HUDEP-2 (cell line): ENCODE measurements around the gene ZNF444.
"Not testable (repeated sequence)": the region's sequence is repeated elsewhere in the genome, so short reads cannot be mapped to it uniquely, and the experiment has no call there.

Experiments used
- DNase-seq, 76 experiments: peaks; one replicate each; lab custom pipeline; 2025; ENCODE audit not compliant: unreplicated experiment in 76 of 76; lab: John Stamatoyannopoulos, UW

ZNF444 gene

DNA sequence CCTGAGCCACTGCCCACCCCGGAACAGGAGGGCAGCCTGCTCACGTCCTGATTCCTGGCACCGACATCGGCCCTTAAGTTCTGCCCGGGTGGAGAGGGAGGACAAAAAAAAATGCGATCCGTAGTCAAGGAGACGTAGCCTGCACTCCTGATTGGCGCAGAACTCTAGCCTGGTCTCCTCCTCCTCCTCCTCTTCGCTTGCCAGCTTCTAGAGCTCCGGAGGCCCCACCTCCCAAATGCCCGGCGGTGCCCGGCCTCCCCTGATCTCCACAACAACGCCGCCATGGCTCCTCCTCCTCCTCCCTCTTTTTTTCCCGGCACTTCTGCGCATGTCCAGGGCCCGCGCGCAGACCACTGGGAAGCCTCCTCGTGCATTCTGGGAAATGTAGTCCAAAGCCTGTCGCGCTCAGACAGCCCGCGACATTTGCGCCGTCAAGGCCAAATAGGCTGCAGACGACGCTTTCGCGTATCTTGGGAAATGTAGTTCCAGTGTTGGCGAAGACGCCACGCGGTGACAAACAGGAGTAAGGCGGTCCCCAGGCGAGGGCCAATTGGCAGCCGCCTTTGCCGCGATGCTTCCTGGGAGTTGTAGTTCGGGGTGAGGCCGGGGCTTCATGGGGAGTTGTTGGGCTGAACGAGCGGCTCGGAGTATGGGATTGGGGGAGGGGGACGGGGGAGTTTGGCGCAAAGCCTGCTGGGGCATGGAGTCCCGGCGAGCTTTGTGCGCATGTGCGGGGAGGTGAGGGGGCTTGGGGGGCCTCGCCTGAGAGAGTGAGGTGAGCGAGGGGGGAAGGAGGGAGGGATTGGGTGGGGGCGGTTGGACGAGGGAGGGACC is at the start of gene ZNF444:
ZNF444 (plus strand) TSS at position 705 of the 834 bp plus-strand sequence. CDS start 5,625 bp downstream, outside the sequence.
- DNase-seq = peak; percentile 79 to 100 (median 99)

DNA sequence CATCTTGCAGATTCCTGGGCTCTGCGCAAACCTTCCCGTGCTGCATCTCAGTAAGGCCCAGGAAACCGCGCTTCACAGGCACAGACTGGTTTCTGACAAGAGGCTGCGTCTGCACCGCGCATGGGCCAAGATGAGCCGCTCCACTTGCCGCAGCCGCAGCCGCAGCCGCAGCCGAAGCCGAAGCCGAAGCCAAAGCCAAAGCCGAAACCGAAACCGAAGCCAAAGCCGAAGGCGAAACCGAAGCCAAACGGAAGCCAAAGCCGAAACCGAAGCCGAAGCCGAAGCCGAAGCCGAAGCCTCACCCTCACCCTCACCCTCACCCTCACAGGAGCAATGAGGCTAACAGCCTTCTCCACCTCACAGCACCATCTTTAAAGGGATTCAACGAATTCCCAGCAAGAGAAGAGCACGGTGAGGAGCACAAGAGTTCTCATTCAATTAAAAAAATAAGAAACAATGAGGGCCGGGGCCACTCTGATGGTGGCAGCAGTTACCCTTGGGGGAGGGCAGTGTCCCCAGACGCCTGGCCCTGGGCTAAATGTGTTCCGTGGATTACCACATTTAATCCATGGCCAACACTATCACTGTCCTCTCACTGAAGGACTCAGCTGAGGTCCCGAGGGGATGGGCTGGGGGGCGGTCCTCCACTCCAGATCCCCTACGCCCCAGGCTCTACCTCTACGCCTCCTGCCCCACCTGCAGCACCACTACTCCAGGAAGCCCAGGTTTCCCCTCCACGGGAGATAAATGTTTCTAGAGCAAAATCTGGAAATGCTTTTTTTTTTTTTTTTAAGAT is 49.1 kb upstream of the ZNF444 start:
- no peak for DNase-seq

- DNase-seq = no peak
Observed at GRCh38 chr19:56092685-56093631, 48.1 kb upstream of the ZNF444 start.

- no peak for DNase-seq
Observed at GRCh38 chr19:56094449-56094848, 46.6 kb upstream of the ZNF444 start.

GRCh38 chr19:56096665-56097064 is 44.4 kb upstream of the ZNF444 start:
- no peak for DNase-seq

GRCh38 chr19:56097306-56097705 is 43.8 kb upstream of the ZNF444 start:
- DNase-seq = no peak

DNA sequence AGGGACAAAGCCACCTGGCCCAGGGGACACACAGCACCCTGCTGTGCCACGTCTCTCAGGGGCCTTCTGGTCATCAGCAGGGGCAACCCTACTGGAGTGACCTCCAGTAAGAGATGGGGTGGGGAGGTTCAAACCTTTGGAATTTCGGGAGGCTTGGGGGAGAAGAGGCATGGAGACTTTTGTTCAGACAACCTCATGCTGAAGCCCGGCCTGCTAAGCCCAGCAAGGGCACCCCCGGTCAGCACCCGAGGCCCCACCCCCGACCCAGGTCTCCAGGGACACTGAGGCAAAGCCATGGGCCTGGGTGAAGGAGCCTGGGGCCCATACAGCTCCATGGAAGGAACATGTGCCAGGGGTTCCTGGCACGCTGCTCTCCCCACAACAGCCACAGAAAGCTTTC is 43.3 kb upstream of the ZNF444 start:
- DNase-seq = no peak

DNA sequence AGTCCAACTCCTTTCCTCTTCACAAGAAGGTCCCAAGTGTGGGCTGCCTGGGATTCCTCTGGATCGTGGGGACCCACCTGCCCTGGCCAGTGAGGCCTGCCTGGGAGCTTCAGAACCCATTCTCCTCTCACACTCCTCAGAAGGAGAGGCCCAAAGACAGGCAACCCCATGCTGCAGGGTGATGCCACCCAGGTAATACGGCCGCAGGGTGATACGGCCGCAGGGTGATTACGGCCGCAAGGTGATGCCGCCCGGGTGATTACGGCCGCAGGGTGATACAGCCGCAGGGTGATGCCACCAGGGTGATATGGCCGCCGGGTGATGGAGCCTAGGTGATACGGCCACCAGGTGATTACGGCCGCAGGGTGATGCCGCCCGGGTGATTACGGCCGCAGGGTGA is 42.9 kb upstream of the ZNF444 start:
- not testable (repeated sequence) for DNase-seq

- DNase-seq = no peak
Observed at GRCh38 chr19:56098731-56099568, 42.1 kb upstream of the ZNF444 start.

- DNase-seq = no peak
Observed at GRCh38 chr19:56099638-56100539, 41.2 kb upstream of the ZNF444 start.

- DNase-seq = no peak
Observed at GRCh38 chr19:56101095-56101494, 40.0 kb upstream of the ZNF444 start.

GRCh38 chr19:56101746-56102535 is 39.1 kb upstream of the ZNF444 start:
- DNase-seq = no peak

- DNase-seq = no peak
Observed at GRCh38 chr19:56103027-56103614, 38.0 kb upstream of the ZNF444 start.

DNA sequence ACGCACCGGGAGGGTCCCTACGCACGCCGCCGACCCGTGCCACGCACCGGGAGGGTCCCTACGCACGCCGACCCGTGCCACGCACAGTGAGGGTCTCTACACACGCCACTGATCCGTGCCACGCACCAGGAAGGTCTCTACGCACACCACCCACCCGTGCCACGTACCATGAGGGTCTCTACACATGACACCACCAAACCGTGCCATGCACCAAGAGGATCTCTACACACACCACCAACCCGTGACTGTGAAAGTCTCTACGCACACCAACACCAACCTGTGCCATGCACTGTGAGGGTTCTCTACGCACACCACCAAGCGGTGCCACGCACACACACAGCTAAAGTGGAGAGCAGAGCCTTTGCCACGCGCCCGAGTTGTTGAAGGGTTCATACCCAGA is 36.7 kb upstream of the ZNF444 start:
- DNase-seq = no peak

- peak in 59 of 76 experiments; percentile 14 to 75 (median 50) for DNase-seq
Observed at GRCh38 chr19:56105090-56105701, 35.9 kb upstream of the ZNF444 start.

GRCh38 chr19:56105831-56106396 is 35.2 kb upstream of the ZNF444 start:
- DNase-seq = not testable (repeated sequence)

- no peak for DNase-seq
Observed at GRCh38 chr19:56106397-56106849, 34.7 kb upstream of the ZNF444 start.
